ENCODE measurements around the gene HMGCR. TPM values are rescaled to one million over a fixed set of nuclear protein-coding genes. Genes with fewer than 3 reads are reported as not detected.

Gene HMGCR
- total and polyA plus RNA-seq, 9 of the 15 experiments (the other 6 are each of a cell fraction or from before 2014, with no cell fraction given): 29.5 to 155 (median 61.5) TPM

DNA sequence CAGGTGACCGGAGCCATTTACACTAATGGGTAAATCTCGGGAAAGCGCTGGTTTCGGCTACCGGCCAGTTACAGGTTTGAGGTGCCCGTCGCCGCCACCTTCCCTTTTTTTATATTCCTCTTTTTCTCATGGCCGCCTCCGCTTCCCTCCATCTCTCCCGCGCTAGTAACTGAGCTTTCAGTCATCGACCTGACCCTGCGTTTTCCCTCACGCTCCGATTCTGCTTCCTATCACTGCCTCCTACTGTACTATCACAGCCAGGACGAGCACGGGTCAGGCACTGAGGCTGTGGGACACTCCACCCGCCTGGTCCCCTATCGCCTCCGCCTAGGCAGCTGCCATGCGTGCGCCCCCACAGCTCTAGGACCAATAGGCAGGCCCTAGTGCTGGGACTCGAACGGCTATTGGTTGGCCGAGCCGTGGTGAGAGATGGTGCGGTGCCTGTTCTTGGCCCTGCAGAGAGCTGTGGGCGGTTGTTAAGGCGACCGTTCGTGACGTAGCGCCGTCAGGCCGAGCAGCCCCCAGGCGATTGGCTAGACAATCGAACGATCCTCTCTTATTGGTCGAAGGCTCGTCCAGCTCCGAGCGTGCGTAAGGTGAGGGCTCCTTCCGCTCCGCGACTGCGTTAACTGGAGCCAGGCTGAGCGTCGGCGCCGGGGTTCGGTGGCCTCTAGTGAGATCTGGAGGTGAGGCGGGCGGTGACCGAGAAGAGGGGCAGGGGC lies at the start of gene HMGCR (continued):
- TF ChIP-seq E2F5 (CRISPR knock-in tag; IDR thresholded peaks at IDR 0.05) (no peak), ZNF512 (tag; IDR thresholded peaks at IDR 0.05) (no peak), TCF15 (CRISPR knock-in tag; IDR thresholded peaks at IDR 0.05) (no peak), KAT8 (IDR thresholded peaks at IDR 0.05; ENCODE audit: low read depth) (no peak), NFXL1 (CRISPR knock-in tag; IDR thresholded peaks at IDR 0.05) (no peak), L3MBTL2 (IDR thresholded peaks at IDR 0.05) (peak; percentile 97), MCM5 (IDR thresholded peaks at IDR 0.05; ENCODE audit: low read depth) (no peak), LEF1 (IDR thresholded peaks at IDR 0.05) (no peak), ZNF778 (CRISPR knock-in tag; IDR thresholded peaks at IDR 0.05) (no peak), STAT5A (IDR thresholded peaks at IDR 0.05; ENCODE audit: borderline replicate concordance, low read length) (no peak), GTF2B (IDR thresholded peaks at IDR 0.05; ENCODE audit: extremely low read depth, insufficient read length) (peak; percentile 12)
- TF ChIP-seq, protein P1, sequence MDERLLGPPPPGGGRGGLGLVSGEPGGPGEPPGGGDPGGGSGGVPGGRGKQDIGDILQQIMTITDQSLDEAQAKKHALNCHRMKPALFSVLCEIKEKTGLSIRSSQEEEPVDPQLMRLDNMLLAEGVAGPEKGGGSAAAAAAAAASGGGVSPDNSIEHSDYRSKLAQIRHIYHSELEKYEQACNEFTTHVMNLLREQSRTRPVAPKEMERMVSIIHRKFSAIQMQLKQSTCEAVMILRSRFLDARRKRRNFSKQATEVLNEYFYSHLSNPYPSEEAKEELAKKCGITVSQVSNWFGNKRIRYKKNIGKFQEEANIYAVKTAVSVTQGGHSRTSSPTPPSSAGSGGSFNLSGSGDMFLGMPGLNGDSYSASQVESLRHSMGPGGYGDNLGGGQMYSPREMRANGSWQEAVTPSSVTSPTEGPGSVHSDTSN (CRISPR knock-in tag; IDR thresholded peaks at IDR 0.05; ENCODE audit: low read depth): no peak
- TF ChIP-seq, protein P1 (tag; conservative IDR thresholded peaks at IDR 0.05; ENCODE audit: low read depth): peak; percentile 52
- TF ChIP-seq, protein P2, sequence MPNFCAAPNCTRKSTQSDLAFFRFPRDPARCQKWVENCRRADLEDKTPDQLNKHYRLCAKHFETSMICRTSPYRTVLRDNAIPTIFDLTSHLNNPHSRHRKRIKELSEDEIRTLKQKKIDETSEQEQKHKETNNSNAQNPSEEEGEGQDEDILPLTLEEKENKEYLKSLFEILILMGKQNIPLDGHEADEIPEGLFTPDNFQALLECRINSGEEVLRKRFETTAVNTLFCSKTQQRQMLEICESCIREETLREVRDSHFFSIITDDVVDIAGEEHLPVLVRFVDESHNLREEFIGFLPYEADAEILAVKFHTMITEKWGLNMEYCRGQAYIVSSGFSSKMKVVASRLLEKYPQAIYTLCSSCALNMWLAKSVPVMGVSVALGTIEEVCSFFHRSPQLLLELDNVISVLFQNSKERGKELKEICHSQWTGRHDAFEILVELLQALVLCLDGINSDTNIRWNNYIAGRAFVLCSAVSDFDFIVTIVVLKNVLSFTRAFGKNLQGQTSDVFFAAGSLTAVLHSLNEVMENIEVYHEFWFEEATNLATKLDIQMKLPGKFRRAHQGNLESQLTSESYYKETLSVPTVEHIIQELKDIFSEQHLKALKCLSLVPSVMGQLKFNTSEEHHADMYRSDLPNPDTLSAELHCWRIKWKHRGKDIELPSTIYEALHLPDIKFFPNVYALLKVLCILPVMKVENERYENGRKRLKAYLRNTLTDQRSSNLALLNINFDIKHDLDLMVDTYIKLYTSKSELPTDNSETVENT (CRISPR knock-in tag; IDR thresholded peaks at IDR 0.05): no peak
- TF ChIP-seq, protein P3, sequence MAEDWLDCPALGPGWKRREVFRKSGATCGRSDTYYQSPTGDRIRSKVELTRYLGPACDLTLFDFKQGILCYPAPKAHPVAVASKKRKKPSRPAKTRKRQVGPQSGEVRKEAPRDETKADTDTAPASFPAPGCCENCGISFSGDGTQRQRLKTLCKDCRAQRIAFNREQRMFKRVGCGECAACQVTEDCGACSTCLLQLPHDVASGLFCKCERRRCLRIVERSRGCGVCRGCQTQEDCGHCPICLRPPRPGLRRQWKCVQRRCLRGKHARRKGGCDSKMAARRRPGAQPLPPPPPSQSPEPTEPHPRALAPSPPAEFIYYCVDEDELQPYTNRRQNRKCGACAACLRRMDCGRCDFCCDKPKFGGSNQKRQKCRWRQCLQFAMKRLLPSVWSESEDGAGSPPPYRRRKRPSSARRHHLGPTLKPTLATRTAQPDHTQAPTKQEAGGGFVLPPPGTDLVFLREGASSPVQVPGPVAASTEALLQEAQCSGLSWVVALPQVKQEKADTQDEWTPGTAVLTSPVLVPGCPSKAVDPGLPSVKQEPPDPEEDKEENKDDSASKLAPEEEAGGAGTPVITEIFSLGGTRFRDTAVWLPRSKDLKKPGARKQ (CRISPR knock-in tag; IDR thresholded peaks at IDR 0.05): no peak

All from K562 (cell line).